ENCODE measurements around the gene PAK4. TPM values are rescaled to one million over a fixed set of nuclear protein-coding genes. Genes with fewer than 3 reads are reported as not detected.

The PAK4 gene
- total and polyA plus RNA-seq, 2 of the 13 experiments (the other 11 are each of a cell fraction or from before 2014, with no cell fraction given), result 9.5 to 17.8 TPM

GRCh38 chr19:39211731-39212374 lies 86.3 kb downstream of the PAK4 start:
- 31% methylated on average over 13 of the region's 13 CpGs for WGBS (ENCODE audit: low lambda C conversion rate)
- H3K4me1 ChIP-seq (ENCODE audit: insufficient read depth, low read length), result no peaks in the 10 kb centered on the region
- no TSS peak for BruUV-seq (replicated peaks)
- no peak for ATAC-seq
- no peak for FAIRE-seq
- ChIA-PET POLR2A (no interaction called here), CTCF (ENCODE audit: low intra/inter-chr PET ratio, low total read pairs) (interaction anchor here (1.3 kb wide), 1 partner anchor 117 kb away, joined by 5 read pairs; no protein-coding TSS in a partner anchor)
- no peak for DNase-seq (ENCODE audit: low spot score)
- H3K27me3 ChIP-seq (ENCODE audit: control insufficient read depth in 1 of 2, insufficient read depth in 2 of 2, low read length in 2 of 2), result no peaks in the 10 kb centered on the region; a peak in 2 of 5 replicates
- no peak overlapping the region for H3K27ac ChIP-seq (ENCODE audit: extremely low read length, insufficient read depth, low read length)
- H3K79me2 ChIP-seq (ENCODE audit: insufficient read depth, low read length), result no peaks in the 10 kb centered on the region
- no peak overlapping the region for H2AFZ ChIP-seq (ENCODE audit: low read length)
- no peak overlapping the region for H3K4me3 ChIP-seq (replicated peaks in 1 of 3; ENCODE audit: insufficient read depth in 1 of 3, low read depth in 2 of 3, low read length in 3 of 3)
- intact Hi-C loops (cut with micrococcal nuclease; ENCODE audit: unreplicated experiment), result loop anchor here (5.0 kb wide), 1 partner anchor 115 kb away; no protein-coding TSS in a partner anchor
- in situ Hi-C loops (cut with HindIII; ENCODE audit: extremely low pct_ligation_motif_present, low pct_unique_long_range_greater_than_20kb), result loop anchor here (5.0 kb wide), 1 partner anchor 115 kb away; no protein-coding TSS in a partner anchor
- no peak overlapping the region for H3K9ac ChIP-seq (ENCODE audit: insufficient read depth, low read depth, low read length)
- H3K9me3 ChIP-seq (ENCODE audit: low read length), result no peaks in the 10 kb centered on the region
- no peaks in the 10 kb centered on the region for H4K20me1 ChIP-seq (ENCODE audit: insufficient read depth, low read length)
- no peak overlapping the region for H3K4me2 ChIP-seq (ENCODE audit: low read depth, low read length)
- no peaks in the 10 kb centered on the region for H3K36me3 ChIP-seq (replicated peaks in 1 of 2; ENCODE audit: control insufficient read depth in 1 of 2, insufficient read depth in 2 of 2, low read length in 2 of 2)
- no peak for TF ChIP-seq ZNF713 (CRISPR knock-in tag; IDR thresholded peaks at IDR 0.05)
- no peak for TF ChIP-seq ZNF44 (CRISPR knock-in tag; IDR thresholded peaks at IDR 0.05)
- TF ChIP-seq GTF2F1 (IDR thresholded peaks at IDR 0.05; ENCODE audit: low read length), result no peak
- no peak for TF ChIP-seq ZNF879 (CRISPR knock-in tag; IDR thresholded peaks at IDR 0.05)
- no peak for TF ChIP-seq AKAP8 (CRISPR knock-in tag; IDR thresholded peaks at IDR 0.05)
- TF ChIP-seq ZNF225 (CRISPR knock-in tag; IDR thresholded peaks at IDR 0.05), result no peak
- no peak for TF ChIP-seq ZBTB40 (IDR thresholded peaks at IDR 0.05)
- no peak for TF ChIP-seq ZBTB40 (CRISPR knock-in tag; IDR thresholded peaks at IDR 0.05)
- no peak for TF ChIP-seq CHCHD3 (CRISPR knock-in tag; IDR thresholded peaks at IDR 0.05)
- no peak for TF ChIP-seq ARHGAP35 (CRISPR knock-in tag; IDR thresholded peaks at IDR 0.05; ENCODE audit: borderline replicate concordance)
- TF ChIP-seq PATZ1 (CRISPR knock-in tag; IDR thresholded peaks at IDR 0.05), result no peak
- no peak for TF ChIP-seq ZSCAN31 (CRISPR knock-in tag; IDR thresholded peaks at IDR 0.05; ENCODE audit: low read depth)
- TF ChIP-seq FOXJ3 (CRISPR knock-in tag; IDR thresholded peaks at IDR 0.05; ENCODE audit: borderline replicate concordance), result no peak

Data from HepG2 (cell line).